Mucosa of gallbladder (tissue), 1 donor: ENCODE measurements around the gene ASIP. TPM values are rescaled to one million over a fixed set of nuclear protein-coding genes. Genes with fewer than 3 reads are reported as not detected.
"Not testable (repeated sequence)": the region's sequence is repeated elsewhere in the genome, so short reads cannot be mapped to it uniquely, and the experiment has no call there.

Experiments used
- DNase-seq: peaks from one replicate; pipeline ENCODE4 v3.0.0-alpha.2; 2020; ENCODE audit warnings: low spot score
- total RNA-seq: library from RNA; stranded (reverse); gene quantifications from one replicate; pipeline ENCODE4 v1.2.1, GENCODE V29; 2021
- donor health status: DM: no; HTN: no; CAD: no.

Gene ASIP, protein sequence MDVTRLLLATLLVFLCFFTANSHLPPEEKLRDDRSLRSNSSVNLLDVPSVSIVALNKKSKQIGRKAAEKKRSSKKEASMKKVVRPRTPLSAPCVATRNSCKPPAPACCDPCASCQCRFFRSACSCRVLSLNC
- not detected for total RNA-seq

DNA sequence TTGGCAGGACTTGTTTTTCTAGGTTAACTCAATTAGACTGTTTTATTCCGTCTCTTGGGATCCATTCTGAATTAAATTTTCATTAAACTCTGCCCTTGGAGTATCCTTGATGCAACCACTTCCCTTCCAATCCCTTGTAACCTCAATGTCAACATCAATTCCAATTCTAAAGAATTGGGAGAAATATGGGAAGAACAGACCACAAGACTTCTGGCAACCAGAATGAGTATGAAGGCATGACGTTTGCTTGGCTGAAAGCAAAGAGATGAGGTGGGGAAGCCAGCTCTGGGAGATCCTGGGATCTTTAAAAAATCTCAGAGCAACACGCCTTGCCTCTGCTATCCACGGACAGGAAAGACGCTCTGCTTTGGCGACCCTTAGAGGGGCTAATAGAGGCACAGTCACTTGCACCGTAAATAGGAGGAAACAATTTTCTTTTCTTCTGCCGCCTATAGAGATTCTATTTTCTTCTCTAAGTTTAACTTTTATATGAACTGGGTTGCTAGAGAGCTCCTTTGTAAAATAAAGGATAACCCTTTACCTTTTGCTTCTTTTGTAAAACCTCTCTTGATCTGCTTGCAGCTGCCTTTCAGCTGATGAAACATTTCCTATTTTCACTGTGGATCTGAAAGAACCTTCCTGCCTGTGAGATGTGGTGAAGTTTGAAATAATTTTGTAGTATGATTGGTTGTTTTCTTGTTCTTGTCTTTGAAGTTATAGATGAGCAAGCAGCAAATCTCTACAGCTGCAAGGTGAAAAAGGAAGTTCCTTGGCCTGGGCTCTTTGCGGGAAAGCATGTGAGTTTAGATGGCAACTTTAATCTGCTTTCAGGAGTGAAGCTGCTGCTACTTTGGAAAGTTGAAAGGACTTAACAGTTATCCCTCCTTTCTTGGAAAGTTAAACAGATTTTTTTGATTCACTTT lies at the start of gene ASIP:
Gene ASIP (plus strand): TSS at position 731 of the 923 bp plus-strand sequence. CDS start 18,952 bp downstream, outside the sequence.
- no peak for DNase-seq

DNA sequence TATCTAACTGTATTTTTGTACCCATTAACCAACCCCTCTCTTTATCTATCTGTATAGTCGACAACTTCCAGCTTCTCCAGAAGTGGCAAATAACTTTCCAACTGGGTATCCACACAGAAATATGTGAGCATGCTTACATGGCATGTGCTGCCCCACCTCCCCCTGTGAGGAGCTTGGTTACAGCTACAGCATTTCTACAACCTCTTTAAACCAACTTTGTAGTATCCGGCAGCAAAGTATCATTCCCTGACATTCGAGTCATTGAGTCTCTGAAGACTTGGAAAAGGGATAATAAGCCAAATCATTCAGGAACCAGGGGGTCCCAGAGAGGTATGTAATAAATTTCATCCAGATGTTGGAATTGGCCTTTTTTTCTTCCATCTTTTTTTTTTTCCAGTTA lies 48.2 kb upstream of the ASIP start:
- no peak for DNase-seq

DNA sequence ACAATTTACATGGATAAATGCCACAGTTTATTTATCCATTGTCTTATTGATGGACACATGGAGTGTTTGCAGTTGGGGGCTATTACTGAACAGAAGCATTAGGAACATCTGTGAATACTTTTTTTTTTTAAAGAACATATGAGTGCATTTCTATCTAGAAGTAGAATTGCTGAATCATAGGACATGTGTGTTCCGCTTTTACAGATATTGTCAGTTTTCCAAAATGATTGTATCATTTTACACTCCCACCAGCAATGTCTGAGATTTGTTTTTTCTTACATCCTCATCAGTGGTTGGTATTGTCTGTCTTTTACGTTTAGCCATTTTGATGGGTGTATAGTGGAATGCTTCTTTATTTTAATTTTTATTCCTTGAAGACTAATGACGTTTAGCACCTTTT lies 42.0 kb upstream of the ASIP start:
- no peak for DNase-seq

DNA sequence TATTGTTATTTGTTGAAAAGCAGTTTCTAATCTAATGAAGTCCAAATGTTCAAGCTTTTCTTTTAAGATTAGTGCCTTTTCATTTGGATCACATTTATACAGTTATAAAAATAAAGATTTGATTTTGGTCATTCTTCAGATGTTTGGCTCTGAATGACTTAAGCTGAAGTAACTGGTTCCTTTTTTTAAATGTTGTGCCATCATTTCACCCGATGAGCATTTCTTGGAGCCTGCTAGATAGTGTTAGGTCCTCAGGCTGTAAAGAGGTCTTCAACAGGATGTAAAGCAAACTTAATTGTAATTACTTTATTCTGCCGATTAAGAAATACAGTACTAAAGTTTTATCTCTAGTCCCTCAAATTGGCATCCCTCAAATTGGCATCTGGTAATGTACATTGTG lies 41.2 kb upstream of the ASIP start:
- DNase-seq = no peak

DNA sequence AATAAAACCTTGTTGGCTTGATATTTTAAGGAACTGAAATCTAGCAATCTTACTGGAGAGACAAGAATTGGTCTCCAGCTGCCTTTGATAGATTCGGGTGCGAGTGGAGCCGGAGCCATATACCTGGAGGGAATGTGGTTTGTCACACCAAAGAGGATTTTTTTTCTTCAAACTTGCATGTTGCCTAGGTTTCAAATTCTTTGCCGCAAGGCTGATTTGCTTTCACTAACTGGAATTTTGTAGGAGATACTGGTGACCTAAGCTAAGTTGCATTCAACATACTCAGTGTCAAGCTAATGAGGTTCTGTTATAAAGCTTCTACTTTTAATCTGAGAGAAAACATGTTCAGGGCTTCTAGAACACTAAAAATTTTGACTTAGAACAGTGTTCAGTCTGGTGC lies 39.7 kb upstream of the ASIP start:
- DNase-seq = no peak

DNA sequence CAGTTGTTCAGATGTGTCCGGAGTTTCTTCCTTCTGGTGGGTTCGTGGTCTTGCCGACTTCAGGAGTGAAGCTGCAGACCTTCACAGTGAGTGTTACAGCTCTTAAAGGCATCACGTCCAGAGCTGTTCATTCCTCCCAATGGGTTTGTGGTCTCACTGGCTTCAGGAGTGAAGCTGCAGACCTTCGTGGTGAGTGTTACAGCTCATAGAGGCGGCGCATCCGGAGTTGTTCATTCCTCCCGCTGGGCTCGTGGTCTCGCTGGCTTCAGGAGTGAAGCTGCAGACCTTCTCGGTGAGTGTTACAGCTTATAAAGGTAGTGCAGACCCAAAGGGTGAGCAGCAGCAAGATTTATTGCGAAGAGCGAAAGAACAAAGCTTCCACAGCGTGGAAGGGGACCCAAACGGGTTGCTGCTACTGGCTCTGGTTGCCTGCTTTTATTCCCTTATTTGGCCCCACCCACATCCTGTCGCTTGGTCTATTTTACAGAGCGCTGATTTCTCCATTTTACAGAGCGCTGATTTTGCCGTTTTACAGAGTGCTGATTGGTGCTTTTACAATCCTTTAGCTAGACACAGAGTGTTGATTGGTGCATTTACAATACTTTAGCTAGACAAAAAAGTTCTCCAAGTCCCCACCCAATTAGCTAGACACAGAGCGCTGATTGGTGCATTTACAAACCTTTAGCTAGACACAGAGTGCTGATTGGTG lies 35.9 kb upstream of the ASIP start:
- DNase-seq = not testable (repeated sequence)

DNA sequence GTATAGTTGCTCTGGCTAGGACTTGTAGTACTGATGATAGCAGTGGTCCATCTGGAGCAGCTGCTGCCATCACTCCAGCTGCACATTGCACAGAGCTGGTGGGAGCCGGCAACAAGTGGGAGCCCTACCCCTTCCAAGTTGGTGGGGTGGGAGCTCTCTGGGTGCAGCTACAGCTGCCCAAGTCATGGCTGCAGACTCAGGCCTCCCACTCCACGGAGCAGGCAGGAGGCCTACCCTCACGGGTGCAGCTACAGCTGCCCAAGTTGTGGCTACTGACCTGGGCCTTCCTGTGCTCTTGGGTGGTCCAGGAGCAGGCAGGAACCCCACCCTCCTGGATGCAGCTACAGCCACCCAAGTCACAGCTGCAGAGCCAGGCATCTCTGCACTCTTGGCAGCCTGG lies 32.1 kb upstream of the ASIP start:
- DNase-seq = no peak

DNA sequence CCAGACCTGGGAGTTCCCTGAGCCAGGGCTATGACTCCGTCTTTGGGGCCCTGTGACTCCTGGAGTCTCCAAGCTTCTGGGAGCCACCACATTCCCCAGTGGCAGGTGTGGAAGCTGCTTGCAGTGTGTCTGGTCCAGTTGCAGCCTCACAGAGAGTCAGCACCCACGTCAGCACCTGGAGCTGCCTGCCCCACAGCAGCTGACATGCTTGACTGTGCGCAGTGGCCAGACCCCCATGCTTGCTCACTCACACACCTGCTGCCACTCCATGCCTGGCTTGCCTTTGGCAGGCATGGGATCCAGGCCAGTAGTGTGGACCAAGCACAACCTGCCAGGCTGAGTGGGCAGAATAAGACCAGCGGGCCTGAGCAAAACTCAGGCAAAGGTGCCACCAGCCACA lies 31.0 kb upstream of the ASIP start:
- DNase-seq = no peak

DNA sequence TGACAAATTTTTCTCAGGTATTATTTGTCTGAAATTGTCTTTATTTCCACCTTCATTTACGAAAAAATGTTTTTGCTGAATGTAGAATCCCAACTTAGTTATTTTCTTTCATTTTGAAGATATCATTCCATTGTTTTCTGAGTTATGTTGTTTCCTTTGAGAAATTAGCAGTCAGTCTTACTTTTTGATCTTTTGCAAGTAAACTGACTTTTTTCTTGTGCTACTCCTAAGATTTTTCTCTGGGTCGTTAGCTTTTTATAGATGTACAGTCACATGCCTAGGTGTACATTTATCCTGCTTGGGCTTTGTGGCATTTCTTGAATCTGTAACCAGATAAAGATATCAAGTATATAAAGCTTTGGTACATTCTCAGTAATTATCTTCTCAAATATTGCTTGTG lies 29.6 kb upstream of the ASIP start:
- no peak for DNase-seq

DNA sequence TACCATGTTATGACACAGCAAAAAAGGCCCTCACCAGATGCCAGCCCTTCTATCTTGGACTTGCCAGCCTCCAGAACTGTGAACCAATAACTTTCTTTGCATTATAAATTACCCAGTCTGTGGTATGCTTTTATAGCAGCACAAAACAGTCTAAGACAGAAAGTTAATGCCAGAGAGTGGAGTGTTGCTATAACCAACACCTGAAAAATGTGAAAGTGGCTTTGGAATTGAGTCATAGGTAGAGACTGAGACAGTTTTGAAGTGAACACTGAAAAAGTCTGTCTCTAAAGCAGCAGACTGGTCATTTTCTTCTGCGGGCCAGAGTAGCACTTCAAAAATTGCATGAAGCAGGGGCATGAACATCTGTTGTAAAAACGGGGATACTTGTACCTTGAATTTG lies 28.0 kb upstream of the ASIP start:
- DNase-seq = no peak

DNA sequence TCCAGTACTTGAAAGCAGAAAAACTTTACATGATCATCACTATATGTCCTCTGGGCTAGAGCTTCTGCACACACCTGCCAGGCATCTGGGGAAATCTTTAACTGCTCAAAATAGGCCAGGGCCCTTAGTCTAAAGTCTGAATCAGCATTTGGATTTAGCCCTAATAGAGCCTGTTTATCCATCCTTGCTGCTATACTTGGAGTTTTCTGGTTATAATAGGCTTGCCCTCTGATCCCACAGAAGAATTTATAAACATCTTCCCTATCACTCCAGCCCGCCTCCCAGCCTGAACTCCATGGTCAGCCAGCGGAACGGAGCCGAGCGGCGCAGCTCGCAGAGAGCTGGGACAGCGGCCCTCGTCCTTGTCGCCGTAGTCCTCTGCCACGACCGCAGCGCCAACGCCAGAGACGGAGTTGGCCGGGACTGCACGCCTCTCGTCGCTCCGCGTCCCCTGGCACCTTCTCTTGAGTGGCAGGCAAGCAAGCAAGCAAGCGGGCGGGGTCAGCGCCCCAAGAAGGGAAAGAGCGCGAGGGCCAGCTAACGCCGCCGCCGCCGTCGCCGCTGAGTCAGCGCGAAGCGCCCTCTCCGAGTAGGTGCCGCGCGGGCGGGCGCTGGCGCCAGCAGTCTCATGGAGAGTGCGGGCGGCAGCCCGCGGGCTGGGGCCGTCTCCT lies 25.4 kb upstream of the ASIP start:
- peak; percentile 73 for DNase-seq

DNA sequence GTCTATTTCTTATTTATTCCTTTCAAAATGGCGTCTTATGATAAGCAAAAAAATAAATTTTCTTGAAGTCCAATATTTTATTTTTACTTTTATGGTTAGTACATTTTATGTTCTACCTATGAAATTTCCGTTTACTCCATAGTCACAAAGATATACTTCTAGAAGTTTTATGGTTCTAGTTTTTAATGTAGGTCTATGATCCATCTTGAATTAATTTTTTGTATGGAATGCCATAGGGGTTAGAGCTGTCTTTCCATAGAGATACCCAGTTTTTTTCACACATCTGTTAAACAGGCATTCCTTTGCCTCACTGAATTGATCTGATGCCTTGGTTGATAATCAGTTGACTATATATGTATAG lies 24.9 kb upstream of the ASIP start:
- DNase-seq = no peak

DNA sequence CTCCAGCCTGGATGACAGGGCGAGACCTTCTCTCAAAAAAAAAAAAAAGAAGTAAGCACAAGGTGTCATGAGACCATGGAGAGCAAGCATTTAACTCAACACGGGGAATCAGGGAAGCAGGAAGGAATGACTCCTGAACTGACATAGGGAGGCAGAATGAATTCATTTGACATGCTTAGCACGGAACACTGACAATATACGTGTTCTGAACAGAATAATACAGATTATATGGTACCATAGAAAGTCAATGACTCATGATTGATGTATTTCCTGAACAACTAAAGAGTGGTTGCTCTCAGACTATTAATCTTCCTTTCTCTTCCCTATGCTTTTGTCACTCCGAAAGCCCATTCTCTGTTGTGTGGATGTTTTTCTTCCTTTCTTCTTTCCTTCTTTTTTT lies 20.7 kb upstream of the ASIP start:
- no peak for DNase-seq

DNA sequence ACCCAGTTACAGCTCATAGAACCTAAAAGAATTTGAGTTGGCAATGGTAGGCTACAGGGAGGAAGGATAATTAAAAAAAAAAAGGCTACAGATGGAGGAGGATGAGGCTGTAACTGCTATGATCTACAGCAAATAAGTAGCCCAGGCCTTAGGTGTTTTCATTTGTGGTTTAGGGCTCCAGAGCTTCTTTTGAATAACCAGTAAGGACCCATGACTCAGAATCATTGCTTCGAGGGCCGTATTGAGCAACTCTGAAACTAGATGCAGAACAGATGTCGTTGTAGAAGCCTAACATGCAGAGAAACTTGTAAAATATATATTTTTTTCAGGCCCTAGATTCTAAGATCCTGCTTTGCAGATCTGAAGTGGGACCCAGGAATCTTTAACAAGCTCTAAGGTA lies 19.0 kb upstream of the ASIP start:
- peak; percentile 36 for DNase-seq

DNA sequence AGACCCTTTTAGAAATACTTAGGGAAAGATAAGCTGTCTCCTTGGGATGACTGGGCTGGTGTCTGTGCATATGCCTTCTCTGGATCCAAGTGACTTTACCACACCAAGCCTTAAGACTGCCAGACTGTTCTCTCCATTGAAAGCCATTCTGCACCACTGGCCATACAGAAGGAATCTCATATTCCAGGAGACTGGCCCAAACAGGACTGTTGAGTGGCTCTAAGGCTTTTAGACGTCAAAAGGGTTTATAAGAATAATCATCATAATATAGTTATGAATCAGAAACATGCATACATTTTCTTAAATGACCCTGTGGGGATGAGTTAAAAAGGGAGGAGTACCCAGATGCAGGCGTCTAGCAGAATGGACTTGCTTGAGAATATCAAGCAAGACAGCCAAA lies 17.0 kb upstream of the ASIP start:
- DNase-seq = not testable (repeated sequence)

DNA sequence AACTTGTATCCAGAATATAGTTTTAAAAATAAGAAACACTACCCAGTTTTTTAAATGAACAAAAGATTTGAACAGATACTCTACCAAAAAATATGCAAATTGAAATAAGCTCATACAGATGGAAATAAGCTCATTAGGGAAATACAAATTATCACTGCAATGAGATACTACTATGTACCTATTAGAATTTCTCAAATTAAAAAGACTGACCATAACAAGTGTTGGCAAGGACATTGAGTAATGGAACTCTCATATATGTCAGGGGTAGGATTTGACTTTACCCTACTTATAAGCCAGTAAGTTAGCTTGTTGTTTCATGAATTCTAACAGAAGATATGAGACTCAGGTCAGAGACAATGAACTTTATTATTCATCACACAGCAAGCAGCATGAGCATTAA lies 9.6 kb upstream of the ASIP start:
- DNase-seq = no peak

DNA sequence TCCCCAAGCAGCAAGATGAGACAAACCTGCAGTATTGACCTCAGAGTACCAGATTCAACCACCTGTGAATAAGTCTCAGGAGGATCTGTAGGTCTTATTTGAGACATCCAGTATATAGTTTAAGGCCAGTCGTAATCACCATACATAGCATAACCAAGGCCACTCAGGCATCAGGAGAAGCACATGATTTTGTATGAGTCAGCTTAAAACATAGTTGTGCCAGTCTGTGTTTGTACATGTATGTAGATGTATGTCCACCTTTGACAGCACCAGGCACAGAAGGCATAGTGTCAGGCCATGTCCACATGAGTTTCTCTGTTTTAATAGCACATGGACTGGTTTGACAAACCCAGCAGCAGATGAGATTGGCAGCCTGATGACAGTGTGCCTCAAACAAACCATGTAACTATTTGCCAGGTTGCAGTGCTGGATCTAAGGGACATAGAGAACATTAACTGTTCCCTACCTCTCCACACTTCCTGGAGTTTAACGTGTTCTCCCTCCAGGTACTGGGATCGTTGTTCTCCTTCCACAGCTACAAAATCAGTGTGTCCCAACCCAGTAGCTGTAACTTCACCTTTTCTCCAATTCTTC lies 8.6 kb upstream of the ASIP start:
- DNase-seq = no peak

DNA sequence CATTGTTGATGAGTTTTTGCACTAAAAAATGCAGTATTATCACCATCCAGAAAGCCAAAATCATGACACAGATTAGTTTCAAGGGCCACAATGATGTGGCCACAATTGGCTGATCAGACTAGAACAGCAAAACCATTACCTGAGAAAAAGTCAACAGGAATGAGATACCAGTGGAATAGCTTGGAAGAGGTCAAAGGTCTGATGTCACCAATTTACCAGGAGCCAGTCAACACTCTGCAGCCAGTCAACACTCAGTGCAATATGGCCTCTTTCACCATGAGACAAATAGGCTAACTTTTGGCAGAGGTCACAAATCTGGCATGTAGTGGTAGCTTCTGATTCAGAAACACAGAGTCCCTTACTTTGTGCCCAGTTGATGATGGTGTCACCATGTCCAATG lies 7.5 kb upstream of the ASIP start:
- no peak for DNase-seq

DNA sequence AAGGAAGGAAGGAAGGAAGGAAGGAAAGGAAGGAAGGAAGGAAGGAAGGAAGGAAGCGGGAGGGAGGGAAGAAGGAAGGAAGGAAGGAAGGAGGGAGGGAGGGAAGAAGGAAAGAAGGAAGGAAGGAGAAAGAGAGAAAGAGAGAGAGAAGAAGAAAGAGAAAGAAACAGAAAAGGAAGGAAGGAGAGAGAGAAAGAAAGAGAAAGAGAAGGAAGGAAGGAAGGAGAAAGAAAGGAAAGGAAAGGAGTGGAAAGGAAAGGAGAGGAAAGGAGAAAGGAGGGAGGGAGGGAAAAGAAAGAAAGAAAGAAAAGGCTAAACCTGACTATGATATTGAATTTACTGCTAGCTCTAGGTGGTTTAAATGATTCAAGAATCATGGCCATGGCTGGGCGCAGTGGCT lies 5.3 kb upstream of the ASIP start:
- DNase-seq = no peak

DNA sequence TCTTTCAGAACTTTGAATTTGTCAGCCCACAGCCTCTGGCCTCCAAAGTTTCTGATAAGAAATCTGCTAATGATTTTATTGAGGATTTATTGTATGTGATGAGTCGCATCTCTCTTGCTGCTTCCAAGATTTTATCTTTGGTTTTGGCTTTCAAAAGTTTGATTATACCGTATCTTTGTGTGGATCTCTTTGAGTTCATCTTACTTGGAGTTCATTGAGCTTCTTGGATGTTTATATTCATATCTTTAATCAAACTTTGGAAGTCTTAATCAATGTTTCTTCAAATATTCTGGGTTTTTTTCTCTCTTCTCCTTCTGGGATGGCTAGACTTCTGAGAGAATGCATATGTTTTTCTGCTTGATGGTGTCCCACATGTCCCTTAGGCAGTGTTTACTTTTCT lies 3.3 kb upstream of the ASIP start:
- no peak for DNase-seq

DNA sequence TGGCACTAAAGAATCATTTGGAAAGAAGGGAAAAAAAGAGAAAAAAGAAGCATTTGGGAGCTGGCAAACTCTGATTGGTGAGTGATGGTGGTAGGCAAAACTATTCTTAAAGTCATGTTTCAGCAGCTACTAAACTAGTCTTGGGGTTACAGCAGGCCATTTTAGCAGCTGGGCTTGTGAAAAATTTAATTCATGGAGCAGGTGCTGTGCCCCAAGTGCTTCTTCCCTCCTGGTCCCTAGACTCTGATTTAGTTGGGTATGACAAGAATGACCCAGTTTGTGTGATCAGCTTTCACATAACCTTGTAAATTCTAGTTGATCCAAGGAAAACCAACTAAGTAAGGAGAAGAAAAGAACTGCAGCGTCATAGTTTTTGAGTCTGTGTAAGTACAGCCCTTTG lies 1.1 kb upstream of the ASIP start:
- no peak for DNase-seq

DNA sequence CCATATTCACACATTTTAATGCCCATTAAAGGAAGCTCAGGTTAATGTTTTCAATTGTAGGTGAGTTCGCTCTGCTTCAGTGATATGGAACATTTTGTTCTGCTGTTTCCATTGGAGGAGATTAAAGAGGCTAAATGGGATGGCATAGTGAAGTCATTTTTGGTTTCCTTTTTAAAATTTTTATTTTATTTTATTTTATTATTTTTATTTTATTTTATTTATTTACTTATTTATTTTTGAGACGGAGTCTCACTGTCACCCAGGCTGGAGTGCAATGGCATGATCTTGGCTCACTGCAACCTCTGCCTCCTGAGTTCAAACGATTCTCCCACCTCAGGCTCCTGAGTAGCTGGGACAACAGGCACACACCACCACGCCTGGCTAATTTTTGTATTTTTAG lies 792 bp downstream of the ASIP start:
- DNase-seq = not testable (repeated sequence)
